ENCODE results near the gene DDX49. TPM values are rescaled to one million over a fixed set of nuclear protein-coding genes. Genes with fewer than 3 reads are reported as not detected.

DDX49 gene
- total and polyA plus RNA-seq, 11 donors = 14.3 to 56.9 (median 27.3) TPM

GRCh38 chr19:18975011-18975410 lies 55.5 kb downstream of the DDX49 start:
- no peak overlapping the region for H3K4me3 ChIP-seq
- H3K27me3 ChIP-seq = no peaks in the 10 kb centered on the region
- H3K9me3 ChIP-seq = no peaks in the 10 kb centered on the region
- ATAC-seq (no peak), DNase-seq (no peak)
- no peak overlapping the region for H3K27ac ChIP-seq
- H3K36me3 ChIP-seq = no peaks in the 10 kb centered on the region
- peaks cover 0 to 28% (median 10%) of the 10 kb centered on the region in 12 donors for H3K4me1 ChIP-seq
- TF ChIP-seq POLR2A (IDR thresholded peaks at IDR 0.05) (no peak), CTCF (IDR thresholded peaks at IDR 0.05) (no peak)
- WGBS, 4 donors = 90 to 96% (median 95%) methylated on average over 3 of the region's 3 CpGs
- intact Hi-C loops (cut with DNase I) = no loop called here

GRCh38 chr19:18975869-18976268 lies 56.4 kb downstream of the DDX49 start:
- WGBS, 4 donors = 85 to 92% (median 86%) methylated on average over 10 of the region's 10 CpGs
- TF ChIP-seq POLR2A (IDR thresholded peaks at IDR 0.05) = no peak
- TF ChIP-seq CTCF (IDR thresholded peaks at IDR 0.05) = no peak
- no peaks in the 10 kb centered on the region for H3K9me3 ChIP-seq
- peaks cover 0 to 20% (median 10%) of the 10 kb centered on the region in 12 donors for H3K4me1 ChIP-seq
- no peak overlapping the region for H3K27ac ChIP-seq
- no peaks in the 10 kb centered on the region for H3K36me3 ChIP-seq
- DNase-seq (no peak), ATAC-seq (no peak)
- intact Hi-C loops (cut with DNase I) = no loop called here
- no peaks in the 10 kb centered on the region for H3K27me3 ChIP-seq
- H3K4me3 ChIP-seq = no peak overlapping the region

Other genes with a start within 250 kb of the DDX49 start
- 10 to 100 TPM in 2 of 9 donors, 1 to 10 TPM in 7; 3.8 to 10.2 (median 8.2) TPM for gene CRTC1, start 236.0 kb upstream of the DDX49 start, total RNA-seq
- gene CRTC1, start 236.0 kb upstream of the DDX49 start, polyA plus RNA-seq = 1 to 10 TPM; 4.4 to 6.4 TPM
- gene COMP, start 128.4 kb upstream of the DDX49 start, total RNA-seq = 1 to 10 TPM in 3 of 9 donors, under 1 TPM in 5, not detected in 1; 0.16 to 2.7 (median 0.60) TPM
- gene COMP, start 128.4 kb upstream of the DDX49 start, polyA plus RNA-seq = under 1 TPM; 0.11 to 0.53 TPM
- gene UPF1, start 87.8 kb upstream of the DDX49 start, total RNA-seq = 10 to 100 TPM; 27.5 to 84.4 (median 40.2) TPM
- gene UPF1, start 87.8 kb upstream of the DDX49 start, polyA plus RNA-seq = 10 to 100 TPM; 33.4 to 34.3 TPM
- gene CERS1, start 23.6 kb upstream of the DDX49 start, total RNA-seq = 1 to 10 TPM in 4 of 9 donors, under 1 TPM in 5; 0.21 to 2.1 (median 0.72) TPM
- under 1 TPM; 0.27 to 0.40 TPM for gene CERS1, start 23.6 kb upstream of the DDX49 start, polyA plus RNA-seq
- 100 to 1,000 TPM in 8 of 9 donors, 10 to 100 TPM in 1; 94.0 to 241 (median 123) TPM for gene COPE, start 328 bp upstream of the DDX49 start, total RNA-seq
- gene COPE, start 328 bp upstream of the DDX49 start, polyA plus RNA-seq = 100 to 1,000 TPM; 172 to 216 TPM
- gene HOMER3, start 21.5 kb downstream of the DDX49 start, total RNA-seq = 10 to 100 TPM; 13.6 to 36.8 (median 16.4) TPM
- 10 to 100 TPM; 27.4 to 32.4 TPM for gene HOMER3, start 21.5 kb downstream of the DDX49 start, polyA plus RNA-seq
- gene SUGP2, start 113.8 kb downstream of the DDX49 start, total RNA-seq = 10 to 100 TPM; 36.1 to 76.5 (median 59.4) TPM
- gene SUGP2, start 113.8 kb downstream of the DDX49 start, polyA plus RNA-seq = 10 to 100 TPM; 36.8 to 47.8 TPM
- gene ARMC6, start 113.9 kb downstream of the DDX49 start, total RNA-seq = 10 to 100 TPM in 8 of 9 donors, 1 to 10 TPM in 1; 9.9 to 23.6 (median 18.0) TPM
- gene ARMC6, start 113.9 kb downstream of the DDX49 start, polyA plus RNA-seq = 10 to 100 TPM; 22.4 to 24.7 TPM
- gene SLC25A42, start 144.3 kb downstream of the DDX49 start, total RNA-seq = 10 to 100 TPM; 15.7 to 28.0 (median 17.9) TPM
- gene SLC25A42, start 144.3 kb downstream of the DDX49 start, polyA plus RNA-seq = 10 to 100 TPM; 15.6 to 21.1 TPM
- gene TMEM161A, start 218.8 kb downstream of the DDX49 start, total RNA-seq = 10 to 100 TPM; 12.3 to 29.7 (median 20.8) TPM
- gene TMEM161A, start 218.8 kb downstream of the DDX49 start, polyA plus RNA-seq = 10 to 100 TPM; 22.1 to 26.1 TPM